WERI-Rb-1 (cell line): Measurements from ENCODE around the gene KIR3DL1.

ENCODE experiments used
- DNase-seq: peaks from one replicate; pipeline ENCODE4 v3.0.0-alpha.2; 2020
- H3K27ac ChIP-seq: fragments of 250-450 bp; sonication (Bioruptor Pico); 2 replicates; pipeline ENCODE4 v1.5.1; 2020; ENCODE audit warnings: mild to moderate bottlenecking, moderate library complexity
- H3K27me3 ChIP-seq: fragments of 250-450 bp; sonication (Bioruptor Pico); 2 replicates; pipeline ENCODE4 v1.5.1; 2021; ENCODE audit warnings: mild to moderate bottlenecking, low read depth, moderate library complexity; ENCODE audit not compliant: insufficient read depth, severe bottlenecking
- H3K36me3 ChIP-seq: fragments of 250-450 bp; sonication (Bioruptor Pico); 2 replicates; pipeline ENCODE4 v1.5.1; 2020; ENCODE audit warnings: mild to moderate bottlenecking, moderate library complexity
- H3K4me3 ChIP-seq: 2 replicates; pipeline ENCODE4 v1.5.1; 2011; ENCODE audit warnings: low read depth, mild to moderate bottlenecking, control low read depth, low read length
- H3K9me3 ChIP-seq: fragments of 250-450 bp; sonication (Bioruptor Pico); 2 replicates; pipeline ENCODE4 v1.5.1; 2021; ENCODE audit warnings: mild to moderate bottlenecking, moderate library complexity; ENCODE audit not compliant: severe bottlenecking
- CTCF ChIP-seq: IDR thresholded peaks from 2 replicates; pipeline ENCODE4 v1.5.1; 2011; ENCODE audit warnings: low read depth, mild to moderate bottlenecking, control low read depth, inconsistent platforms, low read length

KIR3DL1 gene

GRCh38 chr19:54790711-54791110 lies 25.6 kb upstream of the KIR3DL1 start:
- H3K36me3 ChIP-seq, result no peaks in the 10 kb centered on the region
- no peak overlapping the region for H3K4me3 ChIP-seq
- peaks cover 39% of the 10 kb centered on the region for H3K27me3 ChIP-seq
- H3K27ac ChIP-seq, result no peak overlapping the region
- no peak for TF ChIP-seq CTCF
- no peaks in the 10 kb centered on the region for H3K9me3 ChIP-seq
- DNase-seq, result no peak

- Histone ChIP-seq H3K9me3 (no peaks in the 10 kb centered on the region), H3K4me3 (no peak overlapping the region), H3K27me3 (peaks cover 43% of the 10 kb centered on the region), H3K27ac (no peak overlapping the region), H3K36me3 (no peaks in the 10 kb centered on the region)
- DNase-seq, result no peak
- no peak for TF ChIP-seq CTCF
Measured at GRCh38 chr19:54791476-54791875, 24.8 kb upstream of the KIR3DL1 start.

- no peak for DNase-seq
- Histone ChIP-seq H3K9me3 (no peaks in the 10 kb centered on the region), H3K27ac (no peak overlapping the region), H3K27me3 (peaks cover 52% of the 10 kb centered on the region), H3K4me3 (no peak overlapping the region), H3K36me3 (no peaks in the 10 kb centered on the region)
- no peak for TF ChIP-seq CTCF
Measured at GRCh38 chr19:54792814-54793213, 23.5 kb upstream of the KIR3DL1 start.

- Histone ChIP-seq H3K9me3 (no peaks in the 10 kb centered on the region), H3K27ac (no peak overlapping the region), H3K36me3 (no peaks in the 10 kb centered on the region), H3K4me3 (no peak overlapping the region), H3K27me3 (peaks cover 58% of the 10 kb centered on the region)
- no peak for TF ChIP-seq CTCF
- DNase-seq, result no peak
Measured at GRCh38 chr19:54795758-54796157, 20.5 kb upstream of the KIR3DL1 start.

- no peak for TF ChIP-seq CTCF
- Histone ChIP-seq H3K4me3 (no peak within 1 kb of the TSS), H3K36me3 (no peaks in the 10 kb centered on the region), H3K27me3 (peaks cover 73% of the 10 kb centered on the region), H3K27ac (no peak within 1 kb of the TSS), H3K9me3 (no peaks in the 10 kb centered on the region)
- no peak for DNase-seq
Measured at GRCh38 chr19:54803410-54803809, 12.9 kb upstream of the KIR3DL1 start, which contains the start of gene KIR2DL4. Gene KIR2DL4, plus strand, starts transcription at chr19:54803610. Its CDS starts 42 bp downstream, at chr19:54803652.

GRCh38 chr19:54804101-54804500 lies 12.2 kb upstream of the KIR3DL1 start:
- Histone ChIP-seq H3K27ac (no peak overlapping the region), H3K9me3 (no peaks in the 10 kb centered on the region), H3K36me3 (no peaks in the 10 kb centered on the region), H3K4me3 (no peak overlapping the region), H3K27me3 (peaks cover 74% of the 10 kb centered on the region)
- TF ChIP-seq CTCF, result no peak
- DNase-seq, result no peak
